Mononuclear cell (primary cell): ENCODE results near the gene UFM1. TPM values are rescaled to one million over a fixed set of nuclear protein-coding genes. Genes with fewer than 3 reads are reported as not detected.

ENCODE experiments used
- H3K27me3 ChIP-seq: 2 replicates; pipeline ENCODE4 v1.6.0; 2011; ENCODE audit warnings: low read length, control low read depth; ENCODE audit not compliant: insufficient read depth
- H3K4me1 ChIP-seq: 2 replicates; pipeline ENCODE4 v1.5.1; 2011; ENCODE audit warnings: mild to moderate bottlenecking, low read length, control low read depth; ENCODE audit not compliant: insufficient read depth
- H3K4me3 ChIP-seq: 2 replicates; pipeline ENCODE4 v1.5.1; 2011; ENCODE audit warnings: mild to moderate bottlenecking, low read length, moderate library complexity
- H3K9me3 ChIP-seq: 2 replicates; pipeline ENCODE4 v1.5.1; 2011; ENCODE audit warnings: low read depth, mild to moderate bottlenecking, control low read depth, low read length
- total RNA-seq: library from RNA; depleted of rRNA; stranded (reverse); fragments of >200 nt; gene quantifications from one replicate; pipeline ENCODE4 v1.2.3, GENCODE V29; 2012

Gene UFM1
- total RNA-seq, 1 donor = 110 TPM

GRCh38 chr13:38384171-38384570 is 34.5 kb downstream of the UFM1 start:
- Histone ChIP-seq H3K9me3 (no peaks in the 10 kb centered on the region), H3K4me1 (no peaks in the 10 kb centered on the region), H3K4me3 (no peak overlapping the region), H3K27me3 (no peaks in the 10 kb centered on the region)

GRCh38 chr13:38385153-38385891 is 35.7 kb downstream of the UFM1 start:
- Histone ChIP-seq H3K4me3 (no peak overlapping the region), H3K4me1 (no peaks in the 10 kb centered on the region), H3K27me3 (no peaks in the 10 kb centered on the region), H3K9me3 (no peaks in the 10 kb centered on the region)

GRCh38 chr13:38386421-38386820 is 36.8 kb downstream of the UFM1 start:
- Histone ChIP-seq H3K27me3 (no peaks in the 10 kb centered on the region), H3K4me1 (no peaks in the 10 kb centered on the region), H3K9me3 (no peaks in the 10 kb centered on the region), H3K4me3 (no peak overlapping the region)

- Histone ChIP-seq H3K27me3 (no peaks in the 10 kb centered on the region), H3K4me3 (no peak overlapping the region), H3K9me3 (no peaks in the 10 kb centered on the region), H3K4me1 (no peaks in the 10 kb centered on the region)
Observed at GRCh38 chr13:38391341-38391740, 41.7 kb downstream of the UFM1 start.

GRCh38 chr13:38394777-38395496 is 45.3 kb downstream of the UFM1 start:
- Histone ChIP-seq H3K4me3 (no peak overlapping the region), H3K27me3 (no peaks in the 10 kb centered on the region), H3K4me1 (no peaks in the 10 kb centered on the region)

GRCh38 chr13:38395497-38395788 is 45.8 kb downstream of the UFM1 start:
- Histone ChIP-seq H3K4me1 (no peaks in the 10 kb centered on the region), H3K4me3 (no peak overlapping the region), H3K27me3 (no peaks in the 10 kb centered on the region), H3K9me3 (no peaks in the 10 kb centered on the region)

More at GRCh38 chr13:38394777-38395496, 45.3 kb downstream of the UFM1 start:
- H3K9me3 ChIP-seq = no peaks in the 10 kb centered on the region

- Histone ChIP-seq H3K4me3 (no peak overlapping the region), H3K9me3 (no peaks in the 10 kb centered on the region), H3K27me3 (no peaks in the 10 kb centered on the region), H3K4me1 (no peaks in the 10 kb centered on the region)
Observed at GRCh38 chr13:38398711-38399493, 49.3 kb downstream of the UFM1 start.

- Histone ChIP-seq H3K4me1 (no peaks in the 10 kb centered on the region), H3K9me3 (no peaks in the 10 kb centered on the region), H3K4me3 (no peak overlapping the region), H3K27me3 (no peaks in the 10 kb centered on the region)
Observed at GRCh38 chr13:38399535-38399934, 49.9 kb downstream of the UFM1 start.

- H3K4me1 ChIP-seq = no peaks in the 10 kb centered on the region
- H3K27me3 ChIP-seq = no peaks in the 10 kb centered on the region
- no peaks in the 10 kb centered on the region for H3K9me3 ChIP-seq
- H3K4me3 ChIP-seq = no peak overlapping the region
Observed at GRCh38 chr13:38401276-38401675, 51.6 kb downstream of the UFM1 start.

- Histone ChIP-seq H3K4me3 (no peak overlapping the region), H3K27me3 (no peaks in the 10 kb centered on the region), H3K4me1 (no peaks in the 10 kb centered on the region)
Observed at GRCh38 chr13:38405216-38405615, 55.6 kb downstream of the UFM1 start.

GRCh38 chr13:38409771-38410170 is 60.1 kb downstream of the UFM1 start:
- Histone ChIP-seq H3K4me3 (no peak overlapping the region), H3K4me1 (no peaks in the 10 kb centered on the region), H3K9me3 (no peaks in the 10 kb centered on the region), H3K27me3 (no peaks in the 10 kb centered on the region)

More at GRCh38 chr13:38405216-38405615, 55.6 kb downstream of the UFM1 start:
- no peaks in the 10 kb centered on the region for H3K9me3 ChIP-seq

- H3K9me3 ChIP-seq = no peaks in the 10 kb centered on the region
- no peaks in the 10 kb centered on the region for H3K4me1 ChIP-seq
- H3K4me3 ChIP-seq = no peak overlapping the region
- no peaks in the 10 kb centered on the region for H3K27me3 ChIP-seq
Observed at GRCh38 chr13:38412266-38412665, 62.6 kb downstream of the UFM1 start.
